Measurements from ENCODE around the gene ESPL1.

DNA sequence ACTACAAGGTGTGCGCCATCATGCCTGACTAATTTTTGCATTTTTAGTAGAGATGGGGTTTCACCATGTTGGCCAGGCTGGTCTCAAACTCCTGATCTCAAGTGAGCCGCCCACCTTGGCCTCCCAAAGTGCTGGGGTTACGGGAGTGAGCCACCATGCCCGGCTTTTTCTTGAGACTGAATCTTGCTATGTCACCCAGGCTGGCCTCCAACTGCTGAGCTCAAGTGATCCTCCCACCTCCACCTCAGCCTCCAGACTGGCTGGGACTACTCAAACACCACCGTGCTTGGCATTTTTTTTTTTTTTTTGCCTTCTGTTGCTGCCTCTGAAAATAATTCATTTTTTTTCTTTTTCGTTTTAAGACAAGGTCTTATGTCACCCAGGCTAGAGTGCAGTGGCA is 8.2 kb upstream of the ESPL1 start:
- TF ChIP-seq, protein P1, sequence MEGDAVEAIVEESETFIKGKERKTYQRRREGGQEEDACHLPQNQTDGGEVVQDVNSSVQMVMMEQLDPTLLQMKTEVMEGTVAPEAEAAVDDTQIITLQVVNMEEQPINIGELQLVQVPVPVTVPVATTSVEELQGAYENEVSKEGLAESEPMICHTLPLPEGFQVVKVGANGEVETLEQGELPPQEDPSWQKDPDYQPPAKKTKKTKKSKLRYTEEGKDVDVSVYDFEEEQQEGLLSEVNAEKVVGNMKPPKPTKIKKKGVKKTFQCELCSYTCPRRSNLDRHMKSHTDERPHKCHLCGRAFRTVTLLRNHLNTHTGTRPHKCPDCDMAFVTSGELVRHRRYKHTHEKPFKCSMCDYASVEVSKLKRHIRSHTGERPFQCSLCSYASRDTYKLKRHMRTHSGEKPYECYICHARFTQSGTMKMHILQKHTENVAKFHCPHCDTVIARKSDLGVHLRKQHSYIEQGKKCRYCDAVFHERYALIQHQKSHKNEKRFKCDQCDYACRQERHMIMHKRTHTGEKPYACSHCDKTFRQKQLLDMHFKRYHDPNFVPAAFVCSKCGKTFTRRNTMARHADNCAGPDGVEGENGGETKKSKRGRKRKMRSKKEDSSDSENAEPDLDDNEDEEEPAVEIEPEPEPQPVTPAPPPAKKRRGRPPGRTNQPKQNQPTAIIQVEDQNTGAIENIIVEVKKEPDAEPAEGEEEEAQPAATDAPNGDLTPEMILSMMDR (optimal IDR thresholded peaks at IDR 0.05 in 1 of 3, IDR thresholded peaks at IDR 0.05 in 1 of 3, conservative IDR thresholded peaks at IDR 0.05 in 1 of 3; ENCODE audit: extremely low read depth in 1 of 3, insufficient read depth in 2 of 3, low read length in 3 of 3) = no peak
- no peak for TF ChIP-seq EZH2 (IDR thresholded peaks at IDR 0.05; ENCODE audit: low read length)
